NT2/D1 (cell line): ENCODE measurements around the gene CACNA2D1.

ENCODE experiments used
- SUZ12 ChIP-seq: IDR thresholded peaks from 2 replicates; pipeline ENCODE4 v1.6.1; 2011; ENCODE audit not compliant: insufficient read length, insufficient read depth; ENCODE audit errors: extremely low read depth
- YY1 ChIP-seq: IDR thresholded peaks from 2 replicates; pipeline ENCODE4 v1.6.1; 2011; ENCODE audit not compliant: insufficient read length, insufficient read depth
- ZNF274 ChIP-seq: IDR thresholded peaks from 2 replicates; pipeline ENCODE4 v1.6.1; 2011; ENCODE audit warnings: mild to moderate bottlenecking, low read depth, low read length

- TF ChIP-seq YY1 (no peak), ZNF274 (no peak), SUZ12 (no peak)
Observed at GRCh38 chr7:82286798-82287140, 156.8 kb downstream of the CACNA2D1 start.
